GM10847 (cell line): ENCODE data around the gene MAP9.

Experiments used
- POLR2A ChIP-seq: IDR thresholded peaks from 2 replicates; pipeline ENCODE4 v1.6.1; 2011; ENCODE audit not compliant: insufficient read length; ENCODE audit errors: extremely low read depth

The MAP9 gene

DNA sequence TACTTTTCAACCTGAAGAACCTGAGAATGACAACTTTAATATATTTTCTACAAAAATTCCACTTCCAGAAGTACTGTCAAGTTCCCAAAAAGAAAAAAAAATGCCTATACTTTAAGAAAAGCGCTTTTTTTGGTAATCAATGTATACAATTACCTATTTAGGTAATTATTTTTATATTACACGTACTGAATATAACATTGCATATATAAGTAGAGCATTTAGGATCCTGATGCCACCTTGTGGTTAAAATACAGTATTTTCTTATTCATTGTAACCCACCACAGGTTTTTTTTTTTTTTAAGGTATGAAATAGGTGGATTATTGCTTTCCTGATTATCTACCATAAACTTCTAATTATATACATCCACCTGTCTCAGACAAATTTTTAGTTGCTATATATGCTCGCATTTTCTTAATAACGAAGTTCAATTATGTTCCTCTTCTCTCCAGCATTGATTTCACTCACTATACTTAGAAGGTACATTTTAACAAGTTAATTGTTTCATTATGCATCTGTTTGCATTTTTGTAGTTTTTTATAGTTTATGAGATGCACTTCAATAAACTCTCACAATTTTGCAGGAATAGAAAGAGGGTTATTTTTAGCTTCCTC, 5.2 kb downstream of the MAP9 start:
- no peak for TF ChIP-seq POLR2A

DNA sequence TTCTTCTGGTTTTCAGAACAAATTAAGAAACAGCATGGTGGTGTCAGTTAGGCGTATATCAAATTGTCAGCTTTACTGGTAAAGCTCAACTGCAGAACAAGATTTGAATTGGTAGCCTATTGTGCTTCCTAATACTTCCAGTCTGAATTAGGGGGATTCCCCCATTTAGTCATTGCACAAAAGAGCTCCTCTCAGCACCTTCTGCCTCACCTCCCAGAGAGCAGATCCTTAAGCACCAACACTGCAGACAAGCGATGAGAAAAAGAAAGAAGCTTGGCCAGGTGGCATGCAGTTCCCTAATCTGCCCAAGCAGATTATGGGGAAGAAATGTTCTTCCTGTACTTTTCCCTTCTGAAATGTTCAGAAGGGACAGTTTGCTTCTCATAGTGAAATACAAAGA, 9.2 kb downstream of the MAP9 start:
- no peak for TF ChIP-seq POLR2A

DNA sequence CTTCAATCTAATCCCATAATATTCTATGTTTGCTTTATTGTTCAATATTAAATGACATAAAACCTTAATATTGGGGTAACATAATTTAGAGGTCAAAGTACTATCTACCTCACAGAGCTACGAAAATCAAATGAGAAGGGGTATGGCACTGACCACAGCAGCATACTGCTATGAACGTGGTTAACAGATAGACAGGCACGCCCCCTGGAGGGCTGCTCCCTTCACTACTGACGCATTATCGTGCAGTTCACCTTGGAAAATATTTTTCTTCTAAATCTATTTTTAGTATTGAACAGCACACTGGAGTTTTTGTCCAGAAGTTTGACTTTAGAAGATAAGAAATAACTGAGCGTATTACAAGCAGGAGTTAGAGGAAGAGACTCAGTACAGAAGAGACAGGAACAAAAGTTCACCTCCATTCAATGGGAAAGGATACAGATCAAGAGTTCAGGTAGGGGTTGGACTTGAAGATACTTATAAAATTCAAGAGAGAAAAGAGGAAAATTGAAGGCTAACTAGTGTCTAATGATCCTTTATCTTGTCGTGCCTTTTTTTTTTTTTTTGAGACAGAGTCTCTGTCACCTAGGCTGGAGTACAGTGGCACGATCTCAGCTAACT, 22.7 kb downstream of the MAP9 start:
- TF ChIP-seq POLR2A = no peak

DNA sequence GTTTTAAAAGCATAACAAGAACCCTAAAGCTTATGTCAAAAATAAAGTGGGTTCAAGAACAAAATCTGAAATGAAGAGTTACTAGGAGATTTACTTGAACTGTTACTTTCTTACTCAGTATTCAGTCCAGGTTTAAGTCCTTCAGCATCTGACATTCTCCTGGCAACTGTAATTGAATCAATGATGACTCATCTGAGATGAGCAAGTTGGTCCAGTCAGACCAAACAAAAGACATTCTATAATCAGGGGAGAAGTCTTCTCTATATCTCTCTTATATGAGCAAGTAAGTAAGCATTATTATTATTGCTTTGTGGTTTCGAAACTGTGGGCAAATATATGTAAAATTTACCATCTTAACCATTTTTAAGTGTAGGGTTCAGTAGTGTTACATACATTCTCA, 34.6 kb downstream of the MAP9 start:
- no peak for TF ChIP-seq POLR2A

DNA sequence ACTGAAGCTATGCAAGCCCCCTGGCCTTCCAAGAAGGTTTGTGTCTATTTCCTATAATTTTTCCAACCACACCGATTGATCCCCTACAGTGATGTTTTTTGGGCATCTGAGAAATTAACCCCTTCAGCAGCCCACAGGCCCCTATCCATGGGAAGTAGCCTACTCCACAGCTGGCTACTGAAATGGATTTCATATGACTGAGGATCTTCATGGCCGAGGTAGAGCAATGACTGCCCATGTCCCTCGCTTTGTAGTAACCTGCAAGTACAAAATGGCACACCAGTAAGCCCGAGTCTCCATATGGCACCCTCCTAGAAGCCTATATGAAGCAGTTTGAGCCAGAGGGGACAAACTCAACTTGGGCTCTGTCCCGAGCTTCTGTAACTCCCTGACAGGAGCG, 36.8 kb downstream of the MAP9 start:
- TF ChIP-seq POLR2A = no peak

DNA sequence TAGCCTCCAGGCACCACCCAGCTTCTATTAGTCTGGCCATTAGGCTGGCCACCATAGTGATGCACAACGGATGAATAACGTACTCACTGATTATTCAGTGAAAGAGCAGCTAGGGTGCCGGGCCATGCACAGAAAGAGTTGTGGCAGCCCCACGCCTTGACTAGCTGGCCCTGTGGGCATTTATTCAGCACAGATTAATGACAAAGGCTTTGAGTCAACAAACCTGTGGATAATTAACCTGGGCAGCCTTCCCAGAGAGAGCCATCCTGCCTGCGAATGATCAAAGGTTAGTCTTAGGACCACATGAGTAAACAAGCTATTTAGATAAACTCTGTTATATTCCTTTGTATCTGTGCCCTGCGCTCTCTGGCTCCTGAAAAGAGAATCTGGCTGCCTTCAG, 37.2 kb downstream of the MAP9 start:
- TF ChIP-seq POLR2A = no peak

DNA sequence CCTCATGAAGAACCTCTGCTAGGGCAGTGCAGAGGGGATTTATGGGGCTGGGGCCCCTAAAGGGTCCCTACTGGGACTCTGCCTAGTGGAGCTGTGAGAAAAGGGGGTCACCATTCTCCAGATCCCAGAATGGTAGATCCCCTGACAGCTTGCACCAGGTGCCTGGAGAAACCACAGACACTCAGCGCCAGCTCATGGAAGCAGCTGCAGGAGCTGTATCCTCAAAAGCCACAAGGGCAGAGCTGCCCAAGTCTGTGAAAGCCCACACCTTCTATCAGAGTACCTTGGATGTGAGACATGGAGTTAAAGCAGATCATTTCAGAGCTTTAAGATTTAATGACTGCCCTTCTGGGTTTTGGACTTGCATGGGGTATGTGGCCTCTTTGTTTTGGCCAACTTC, 38.6 kb downstream of the MAP9 start:
- TF ChIP-seq POLR2A = no peak

DNA sequence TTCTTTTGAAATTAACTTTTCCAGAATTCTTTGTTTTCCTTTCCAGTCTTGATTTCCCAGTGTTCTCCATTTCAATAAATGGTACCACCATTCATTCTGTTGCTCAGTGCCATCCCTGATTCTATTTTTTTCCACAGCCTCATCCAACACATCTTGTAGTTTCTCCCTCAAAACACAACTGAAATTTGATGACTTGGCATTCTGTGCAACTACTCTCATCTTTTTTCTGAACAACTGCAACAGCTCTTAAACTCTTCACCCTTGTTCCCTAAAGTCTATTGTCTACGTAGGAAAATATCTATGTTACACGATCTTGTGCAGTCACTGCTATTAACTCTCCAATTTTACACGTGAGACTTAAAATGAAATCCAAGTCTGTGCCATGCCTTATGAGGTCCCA, 40.5 kb downstream of the MAP9 start:
- TF ChIP-seq POLR2A = no peak

DNA sequence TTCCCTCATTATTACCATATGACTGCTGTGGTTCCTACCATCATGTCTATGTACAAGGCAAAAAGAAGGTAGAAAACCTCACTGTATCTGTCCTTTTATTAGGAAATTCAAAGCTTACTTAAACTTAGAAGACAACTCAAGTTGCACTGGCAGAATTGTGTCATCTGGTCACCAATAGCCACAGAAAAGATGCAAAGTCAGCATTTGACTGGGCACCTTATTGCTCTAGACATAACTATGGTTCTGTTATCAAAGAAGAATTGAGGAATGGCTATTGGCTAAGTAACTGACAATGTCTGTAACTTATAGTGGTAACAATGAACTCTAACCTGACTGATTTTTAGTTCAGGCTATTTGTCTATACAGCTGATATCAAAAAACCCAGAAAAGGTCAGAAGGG, 45.3 kb downstream of the MAP9 start:
- no peak for TF ChIP-seq POLR2A

DNA sequence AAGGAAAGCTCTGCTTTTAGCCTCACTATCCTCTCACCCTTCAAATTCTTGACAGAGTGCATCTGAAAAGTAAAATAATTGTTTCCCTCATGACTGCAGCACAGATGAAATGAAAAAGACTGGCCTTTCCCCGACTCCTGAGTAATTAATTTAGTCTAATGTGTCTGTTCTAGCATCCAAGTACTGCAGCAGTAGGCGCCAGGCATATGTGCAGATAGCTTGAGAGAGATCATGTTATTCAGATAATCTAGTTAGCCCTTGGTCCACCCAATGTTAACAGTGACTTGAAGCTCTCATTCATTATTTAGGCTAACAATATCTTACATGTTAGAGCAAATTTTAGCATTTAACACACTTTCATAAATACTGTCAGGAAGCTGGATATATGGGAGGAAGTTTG, 54.0 kb downstream of the MAP9 start:
- no peak for TF ChIP-seq POLR2A

DNA sequence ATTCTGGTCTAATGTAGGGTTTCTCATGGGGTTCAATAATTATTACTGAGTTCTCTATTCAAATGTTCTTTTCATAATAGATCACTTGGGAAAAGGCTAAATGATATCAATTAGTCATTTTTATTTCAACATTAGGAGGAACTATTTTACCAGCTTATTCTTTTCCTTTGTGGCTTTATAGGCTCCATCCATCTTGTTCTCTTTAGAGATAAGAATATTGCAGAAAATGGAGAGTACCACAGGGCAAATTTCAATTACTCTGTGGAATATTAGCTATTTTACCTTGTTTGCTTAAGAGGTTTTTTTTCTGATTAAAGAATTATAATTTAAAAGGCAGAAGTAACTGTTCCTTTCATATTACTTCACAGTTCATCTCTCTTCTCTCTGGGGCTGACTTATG, 55.8 kb downstream of the MAP9 start:
- TF ChIP-seq POLR2A = no peak

DNA sequence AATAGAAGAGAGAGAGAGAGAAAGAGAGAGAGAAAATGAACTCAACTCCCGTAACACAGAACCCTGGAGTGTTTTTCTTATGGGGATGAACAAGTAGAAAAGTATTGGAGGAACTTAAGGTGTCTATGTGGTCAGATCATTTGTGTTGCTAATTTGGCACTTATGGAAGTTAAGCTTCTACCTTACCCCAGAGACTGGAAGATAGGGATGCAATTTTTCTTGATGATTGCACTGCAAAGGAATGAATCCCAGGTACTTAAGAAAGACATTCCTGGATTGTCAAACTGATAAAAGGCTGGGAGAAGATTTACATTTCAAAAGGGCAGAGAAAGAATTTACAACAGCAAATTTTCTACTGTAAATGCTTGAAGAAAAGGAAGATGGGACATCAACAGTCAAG, 57.2 kb downstream of the MAP9 start:
- TF ChIP-seq POLR2A = no peak

DNA sequence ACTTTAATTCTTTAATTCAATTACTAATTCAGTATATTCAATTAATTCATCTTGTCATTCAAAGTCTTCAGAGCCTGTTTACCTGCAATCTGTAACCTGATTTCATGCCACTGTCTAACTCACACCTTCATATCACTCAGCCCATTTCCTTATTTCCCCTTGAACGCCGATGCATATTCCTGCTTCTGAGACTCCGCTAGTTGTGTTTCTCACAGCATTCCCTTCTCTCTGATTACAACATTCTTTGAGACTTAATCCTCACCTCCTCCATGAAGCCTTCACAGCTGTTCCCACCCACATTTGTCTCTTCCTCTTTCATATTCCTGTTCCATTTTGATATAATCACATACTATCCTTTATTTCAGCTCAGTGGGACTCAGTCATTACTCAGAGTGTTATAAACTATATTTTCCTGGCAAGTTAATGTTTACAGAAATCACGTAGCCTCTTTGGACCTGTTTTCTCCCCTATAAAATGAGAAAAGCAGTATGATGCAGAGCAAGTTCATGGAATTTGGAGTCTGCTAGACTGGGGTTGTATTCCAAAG, 69.0 kb downstream of the MAP9 start:
- no peak for TF ChIP-seq POLR2A

DNA sequence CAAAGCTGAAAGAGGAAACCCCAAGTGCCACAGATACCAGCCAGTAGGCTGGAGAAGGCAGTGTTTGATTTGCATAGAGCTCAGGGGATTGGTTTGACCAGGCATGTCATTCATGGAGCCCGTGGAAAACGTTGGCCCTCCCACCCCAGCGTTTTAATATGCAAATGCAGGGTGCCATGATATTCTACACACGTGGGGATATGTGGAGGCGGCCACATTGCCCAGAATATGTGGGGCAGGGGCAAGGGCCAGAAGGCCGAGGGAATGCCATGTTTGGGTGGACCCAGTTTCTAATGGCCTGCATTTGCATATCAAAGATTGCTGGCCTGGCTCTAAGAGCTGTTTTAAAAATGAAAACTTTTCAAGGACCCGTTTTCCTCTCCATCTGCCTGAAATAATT, 71.1 kb downstream of the MAP9 start:
- no peak for TF ChIP-seq POLR2A

DNA sequence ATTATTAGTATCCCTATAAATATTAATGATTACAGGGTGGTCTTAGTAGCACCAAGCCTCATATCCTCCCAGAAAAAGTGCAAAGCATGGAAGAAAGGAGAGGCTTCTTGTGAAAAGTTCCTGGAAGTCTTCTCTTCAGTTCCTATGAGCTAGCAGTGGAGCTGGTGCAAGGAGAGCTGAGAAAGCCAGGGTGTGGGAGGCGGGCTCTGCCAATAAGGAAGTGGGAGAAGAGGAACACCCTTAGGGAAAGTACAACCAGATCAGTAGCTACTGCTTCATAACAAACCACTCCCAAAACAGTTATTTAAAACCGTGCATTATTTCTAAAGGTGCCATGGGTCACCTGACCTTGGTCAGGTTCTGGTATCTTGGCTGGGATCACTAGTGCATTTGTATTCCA, 72.4 kb downstream of the MAP9 start:
- TF ChIP-seq POLR2A = no peak

DNA sequence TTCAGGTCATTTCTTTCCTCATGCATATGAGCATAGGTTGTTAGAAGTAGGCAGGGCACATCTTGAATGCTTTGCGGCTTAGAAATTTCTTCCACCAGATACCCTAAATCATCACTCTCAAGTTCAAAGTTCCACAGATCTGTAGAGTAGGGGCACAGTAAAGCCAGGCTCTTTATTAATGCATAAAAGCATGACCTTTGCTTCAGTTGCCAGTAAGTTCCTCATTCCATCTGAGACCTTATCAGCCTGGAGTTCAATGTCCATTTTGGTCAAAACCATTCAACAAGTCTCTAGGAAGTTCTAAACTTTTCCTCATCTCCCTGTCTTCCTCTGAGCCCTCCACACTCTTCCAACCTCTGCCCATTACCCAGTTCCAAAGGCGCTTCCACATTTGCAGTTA, 77.7 kb downstream of the MAP9 start:
- TF ChIP-seq POLR2A = no peak
